Islet precursor cell (in vitro differentiated cells): ENCODE measurements around the gene CBX4.

Source experiments
- DNase-seq: peaks from one replicate; pipeline ENCODE4 v3.0.0-alpha.2; 2018

CBX4 gene

DNA sequence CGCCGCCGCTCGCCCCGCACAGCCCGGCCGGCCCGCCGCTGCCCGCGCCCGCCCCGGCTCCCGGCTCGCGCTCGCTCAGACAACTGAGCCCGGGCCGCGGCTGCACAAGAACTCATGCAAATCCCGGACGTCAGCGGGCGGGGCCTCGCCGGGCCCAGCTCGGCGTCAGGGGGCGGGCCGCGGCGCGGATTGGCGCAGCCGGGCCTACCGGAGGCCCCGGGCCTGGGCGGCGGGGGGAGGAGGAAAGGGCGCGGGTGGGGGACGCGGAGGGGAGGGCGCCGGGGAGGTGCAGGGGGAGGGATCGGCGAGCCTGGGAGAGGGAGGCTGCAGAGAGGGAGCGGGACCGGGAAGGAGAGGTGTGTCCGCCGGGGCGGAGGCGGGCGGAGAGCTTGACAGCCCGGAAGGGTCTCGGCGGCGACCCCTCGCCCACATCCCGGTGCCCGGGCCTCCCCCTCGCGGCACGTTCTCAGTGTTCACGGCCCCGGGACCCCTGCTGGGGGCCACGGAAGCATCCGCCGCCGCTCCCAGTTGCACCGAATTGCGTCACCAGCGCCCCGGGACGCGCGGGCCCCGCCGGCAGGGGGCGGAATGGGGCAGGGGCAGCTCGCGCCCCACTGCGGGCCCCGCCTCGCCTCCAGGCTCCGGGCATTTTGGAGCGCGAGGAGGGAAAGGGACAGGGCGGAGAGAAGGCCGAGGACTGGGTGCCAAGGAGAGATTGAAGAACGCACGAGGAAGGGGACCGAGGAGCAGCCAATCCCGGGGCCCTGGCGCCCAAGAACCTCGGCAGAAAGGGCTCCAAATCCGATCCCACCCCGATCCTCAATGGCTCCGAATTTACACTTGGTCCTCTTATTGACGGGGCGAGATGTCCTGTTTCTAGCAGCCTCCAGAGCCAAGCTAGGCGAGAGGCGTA lies at the start of gene CBX4:
Gene CBX4 (minus strand): TSS at position 85 of the 913 bp plus-strand sequence. CDS start 189 bp downstream, outside the sequence.
- DNase-seq, result peak; percentile 98

DNA sequence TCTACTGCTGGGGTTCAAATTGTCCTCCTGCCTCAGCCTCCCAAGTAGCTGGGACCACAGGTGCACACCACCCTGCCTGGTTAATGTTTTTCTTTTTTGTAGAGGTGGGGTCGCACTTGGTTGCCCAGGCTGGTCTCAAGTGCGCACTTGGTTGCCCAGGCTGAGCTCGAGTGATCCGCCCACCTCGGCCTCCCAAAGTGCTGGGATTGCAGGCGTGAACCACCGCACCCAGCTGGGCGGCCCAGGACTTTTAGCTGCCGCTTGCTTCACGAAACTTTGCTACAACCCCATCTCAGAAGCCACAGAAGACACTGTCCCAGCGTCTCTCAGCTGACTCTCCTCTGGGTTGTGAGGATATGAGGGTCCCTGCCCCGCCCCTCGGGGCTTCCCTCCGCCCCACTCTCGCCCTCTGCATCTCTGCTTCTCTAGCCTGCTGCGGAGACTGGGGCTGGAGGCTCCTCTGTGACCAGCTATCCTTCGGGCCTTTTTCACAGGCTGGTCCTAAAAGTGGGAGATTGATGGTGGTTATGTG lies 48.8 kb upstream of the CBX4 start:
- DNase-seq, result no peak

DNA sequence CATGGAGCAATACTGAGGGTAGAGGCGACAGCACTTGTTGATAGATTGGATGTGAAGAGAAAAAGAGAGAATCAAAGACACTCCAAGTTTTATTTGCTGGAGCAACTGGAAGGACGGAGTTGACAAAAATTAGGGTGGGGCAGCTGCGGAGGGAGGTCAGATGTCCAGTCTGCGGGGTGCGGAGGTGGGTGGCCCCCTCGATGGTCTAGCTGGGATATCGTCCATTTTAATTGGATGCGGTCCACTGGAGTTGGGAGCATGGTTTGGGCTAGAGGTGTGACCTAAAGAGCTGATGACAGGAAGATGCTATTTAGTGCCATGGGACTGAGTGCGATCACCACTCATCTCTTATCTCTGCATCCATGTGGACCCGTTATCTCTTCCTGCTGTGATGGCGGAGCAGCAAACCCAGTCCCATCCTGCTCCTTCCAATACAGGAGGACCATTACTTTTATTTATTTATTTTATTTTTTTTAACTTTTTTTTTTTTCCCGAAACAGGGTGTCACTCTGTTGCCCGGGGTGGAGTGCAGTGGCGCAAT lies 48.3 kb upstream of the CBX4 start:
- no peak for DNase-seq

DNA sequence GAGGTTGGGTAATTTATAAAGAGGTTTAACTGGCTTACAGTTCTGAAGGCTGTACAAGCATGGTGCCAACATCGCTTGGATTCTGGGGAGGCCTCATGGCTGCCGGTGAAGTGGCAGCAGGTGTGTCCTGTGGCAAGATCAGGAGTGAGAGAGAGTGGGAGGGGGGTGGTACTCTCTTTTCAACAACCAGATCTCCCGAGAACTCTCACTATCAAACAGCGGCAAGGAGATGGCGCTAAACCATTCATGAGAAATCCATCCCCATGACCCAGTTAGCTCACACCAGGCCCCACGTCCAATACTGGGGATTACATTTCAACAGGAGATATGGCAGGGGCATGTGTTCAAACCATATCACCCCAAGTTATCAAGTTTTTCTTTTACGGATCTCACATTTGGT lies 44.0 kb upstream of the CBX4 start:
- DNase-seq, result no peak

DNA sequence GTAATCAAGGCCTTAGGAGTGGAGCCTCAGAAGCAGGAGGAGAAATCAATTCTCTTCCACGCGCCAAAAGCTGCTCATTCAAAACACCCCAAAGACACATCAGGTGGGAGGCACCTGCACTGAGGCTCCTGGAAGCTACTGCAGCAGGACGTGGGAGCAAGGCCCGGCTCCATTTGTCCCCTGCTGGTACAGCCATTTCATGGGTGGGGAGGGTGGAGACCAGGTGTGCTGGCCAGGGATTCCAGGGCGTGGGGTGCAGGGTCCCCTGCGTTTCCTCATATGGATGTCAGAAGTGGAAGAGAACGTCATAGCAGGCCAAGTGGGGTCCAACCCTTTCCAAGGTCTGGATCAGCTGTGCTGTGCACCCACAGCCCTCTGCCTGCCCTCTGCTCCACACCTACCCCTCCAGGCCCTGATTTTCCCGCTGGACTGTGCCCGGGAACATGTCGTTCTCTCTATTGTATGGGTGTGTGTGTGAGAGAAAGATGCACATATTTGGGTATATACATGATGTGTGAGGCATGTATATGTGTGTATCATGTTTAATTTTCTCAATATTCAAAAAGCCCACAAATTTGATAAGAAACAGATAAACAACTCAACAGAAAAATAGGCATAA lies 39.2 kb upstream of the CBX4 start:
- no peak for DNase-seq

DNA sequence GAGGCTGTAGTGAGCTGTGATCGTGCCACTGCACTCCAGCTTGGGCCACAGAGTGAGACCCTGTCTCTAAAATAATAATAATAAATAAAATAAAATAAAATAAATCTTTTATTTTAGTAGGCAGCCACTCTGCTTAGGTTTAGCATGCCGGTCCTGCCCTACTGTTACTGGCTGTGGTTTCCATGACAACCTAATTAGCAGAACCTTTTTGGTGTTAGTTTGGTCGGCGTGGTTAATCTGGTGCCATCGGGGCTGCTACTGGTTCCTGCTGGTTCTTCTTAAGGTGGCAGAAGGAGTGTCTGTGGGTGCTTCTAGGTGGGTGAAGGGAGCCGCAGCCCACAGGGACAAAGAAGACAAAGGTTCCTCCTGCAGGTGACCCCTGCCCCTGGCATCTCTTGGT lies 37.8 kb upstream of the CBX4 start:
- no peak for DNase-seq

DNA sequence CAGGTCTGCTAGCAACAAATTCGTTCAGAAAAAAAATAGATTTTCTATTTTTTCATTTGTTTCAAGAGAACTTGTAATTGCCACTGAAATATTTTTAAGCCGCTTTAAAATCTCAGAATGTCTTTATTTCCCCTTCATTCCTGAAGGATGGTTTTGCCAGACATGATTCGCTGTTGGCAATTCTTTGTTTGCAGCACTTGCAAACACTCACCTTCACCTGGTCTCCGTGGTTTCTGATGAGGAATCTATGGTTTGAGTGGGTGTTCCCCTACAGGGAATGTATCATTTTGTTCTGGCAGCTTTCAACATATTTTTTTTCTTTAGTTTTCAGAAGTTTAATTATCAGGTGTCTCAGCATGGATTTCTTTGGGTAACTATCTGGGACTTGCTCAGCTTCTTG lies 36.3 kb upstream of the CBX4 start:
- DNase-seq, result no peak

DNA sequence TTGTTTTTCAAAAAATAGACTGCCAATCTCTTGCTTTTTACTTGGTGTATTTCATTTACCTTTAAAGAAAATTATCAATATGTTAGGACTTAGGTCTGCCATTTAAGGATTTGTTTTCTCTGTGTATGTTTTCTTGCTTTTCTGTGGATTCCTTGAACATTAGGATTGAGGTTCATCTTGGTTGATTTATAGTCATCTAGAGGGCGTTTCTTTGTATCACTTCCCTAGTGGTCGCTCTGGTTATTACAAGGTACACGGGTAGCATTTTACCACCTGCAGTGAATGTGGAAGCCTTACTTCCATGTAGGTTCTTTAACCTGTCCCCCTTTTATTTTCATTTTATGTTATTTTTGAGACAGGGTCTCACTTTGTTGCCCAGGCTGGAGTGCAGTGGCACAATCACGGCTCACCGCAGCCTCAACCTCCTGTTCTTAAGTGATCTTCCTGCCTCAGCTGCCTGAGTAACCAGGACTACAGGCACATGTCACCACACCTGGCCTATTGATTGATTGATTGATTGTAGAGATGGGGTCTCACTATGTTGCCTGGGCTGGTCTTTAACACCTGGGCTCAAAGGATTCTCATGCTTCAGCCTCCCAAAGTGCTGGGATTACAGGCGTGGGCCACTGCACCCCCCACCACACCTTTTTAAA lies 35.2 kb upstream of the CBX4 start:
- DNase-seq, result no peak

DNA sequence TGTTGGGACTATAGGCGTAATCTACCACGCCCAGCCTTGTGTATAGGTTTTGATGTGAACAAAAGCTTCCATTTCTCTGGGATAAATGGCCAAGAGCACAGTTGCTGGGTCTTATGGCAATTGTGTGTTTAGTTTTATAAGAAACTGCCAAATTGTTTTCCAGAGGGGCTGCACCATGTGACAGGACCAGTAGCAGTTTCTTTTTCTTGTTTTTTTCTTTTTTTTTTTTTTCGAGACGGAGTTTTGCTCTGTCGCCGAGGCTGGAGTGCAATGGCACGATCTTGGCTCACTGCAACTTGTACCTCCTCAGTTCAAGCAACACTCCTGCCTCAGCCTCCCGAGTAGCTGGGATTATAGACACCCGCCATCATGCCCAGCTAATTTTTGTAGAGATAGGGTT lies 34.3 kb upstream of the CBX4 start:
- DNase-seq, result no peak

DNA sequence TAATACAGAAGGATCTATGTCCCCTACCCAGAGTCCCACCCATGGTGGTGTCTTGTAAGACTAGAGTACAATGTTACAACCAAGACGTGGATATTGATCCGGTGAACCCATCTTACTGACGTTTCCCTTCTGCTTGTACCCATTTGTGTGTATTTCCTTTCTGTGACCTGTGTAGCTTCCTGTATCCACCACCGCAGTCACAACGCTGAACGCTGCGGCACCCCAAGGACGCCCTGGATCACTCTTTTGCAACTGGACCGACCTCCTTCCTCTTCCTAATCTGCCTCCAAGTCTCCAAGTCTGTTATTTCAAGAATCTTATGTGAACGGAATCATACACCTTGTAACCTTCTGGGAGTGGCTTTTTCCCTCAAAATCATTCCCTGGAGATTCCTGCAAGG lies 33.5 kb upstream of the CBX4 start:
- DNase-seq, result no peak

DNA sequence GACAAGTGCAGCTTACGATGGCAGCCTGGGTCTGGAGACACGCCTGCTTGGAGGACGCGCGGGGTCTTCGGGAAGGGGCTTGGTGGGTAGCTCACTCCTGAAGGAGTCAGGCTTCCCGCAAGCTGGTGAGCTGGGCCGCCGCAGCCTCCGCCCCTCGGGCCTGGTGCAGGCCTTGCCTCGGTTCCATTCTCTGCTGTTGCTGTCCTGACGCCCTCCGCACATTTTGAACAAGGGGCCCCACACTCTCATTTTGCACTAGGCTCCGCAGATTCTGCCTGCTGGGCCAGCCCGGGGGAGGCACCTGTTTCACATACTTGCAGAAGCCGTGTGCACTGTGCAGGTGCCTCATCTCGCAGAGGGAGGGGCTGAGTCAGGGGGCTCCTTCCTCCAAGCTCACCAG lies 31.9 kb upstream of the CBX4 start:
- no peak for DNase-seq

DNA sequence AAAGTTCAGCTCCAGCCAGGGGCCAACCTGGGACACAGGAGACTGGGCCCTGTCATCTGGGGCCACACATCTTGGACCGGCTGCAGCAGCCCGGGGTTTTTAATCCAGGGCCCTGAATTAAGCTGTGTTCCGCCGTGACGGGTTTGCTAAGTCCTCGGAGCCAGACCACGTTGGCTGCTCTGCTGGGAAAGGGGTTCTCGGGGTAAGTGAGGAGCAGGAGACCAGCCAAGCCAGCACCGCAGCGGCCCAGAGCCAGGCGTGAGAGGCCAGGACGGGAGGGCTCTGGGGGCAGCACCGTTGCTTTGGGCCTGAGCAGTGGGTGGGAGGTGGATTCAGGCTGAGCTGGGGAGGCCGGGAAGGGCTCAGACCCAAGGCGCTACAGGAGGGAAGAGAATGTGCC lies 31.3 kb upstream of the CBX4 start:
- DNase-seq, result no peak

DNA sequence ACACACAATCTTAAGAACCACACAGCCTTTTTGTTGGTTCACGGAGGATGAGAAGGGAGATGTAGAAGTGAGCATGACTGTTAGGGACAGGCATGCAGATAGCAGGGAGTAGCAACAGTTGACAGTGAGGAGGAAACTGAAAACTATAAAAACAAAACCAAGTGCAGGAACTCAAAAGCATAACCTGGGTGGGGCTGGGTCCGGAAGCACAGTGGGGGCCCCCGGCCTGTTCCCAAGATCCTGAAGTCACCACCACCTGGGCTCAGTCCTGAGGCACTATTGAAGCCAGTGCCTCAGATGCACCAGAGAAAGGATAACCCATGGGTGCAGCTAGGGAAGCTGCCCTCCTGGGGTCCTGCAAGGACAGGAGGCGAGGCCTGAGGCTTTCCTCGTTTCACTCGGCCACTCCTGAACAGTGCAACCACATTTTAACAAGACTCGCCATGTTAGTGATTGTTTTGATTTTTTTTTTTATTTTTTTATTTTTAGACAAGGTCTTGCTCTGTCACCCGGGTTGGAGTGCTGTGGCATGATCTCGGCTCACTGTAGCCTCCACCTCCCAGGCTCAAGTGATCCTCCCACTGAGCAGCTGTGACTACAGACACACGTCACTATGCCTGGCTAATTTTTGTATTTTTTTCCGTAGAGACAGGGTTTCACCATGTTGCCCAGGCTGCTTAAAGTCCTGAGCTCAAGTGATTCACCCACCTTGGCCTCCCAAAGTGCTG lies 27.7 kb upstream of the CBX4 start:
- DNase-seq, result no peak

DNA sequence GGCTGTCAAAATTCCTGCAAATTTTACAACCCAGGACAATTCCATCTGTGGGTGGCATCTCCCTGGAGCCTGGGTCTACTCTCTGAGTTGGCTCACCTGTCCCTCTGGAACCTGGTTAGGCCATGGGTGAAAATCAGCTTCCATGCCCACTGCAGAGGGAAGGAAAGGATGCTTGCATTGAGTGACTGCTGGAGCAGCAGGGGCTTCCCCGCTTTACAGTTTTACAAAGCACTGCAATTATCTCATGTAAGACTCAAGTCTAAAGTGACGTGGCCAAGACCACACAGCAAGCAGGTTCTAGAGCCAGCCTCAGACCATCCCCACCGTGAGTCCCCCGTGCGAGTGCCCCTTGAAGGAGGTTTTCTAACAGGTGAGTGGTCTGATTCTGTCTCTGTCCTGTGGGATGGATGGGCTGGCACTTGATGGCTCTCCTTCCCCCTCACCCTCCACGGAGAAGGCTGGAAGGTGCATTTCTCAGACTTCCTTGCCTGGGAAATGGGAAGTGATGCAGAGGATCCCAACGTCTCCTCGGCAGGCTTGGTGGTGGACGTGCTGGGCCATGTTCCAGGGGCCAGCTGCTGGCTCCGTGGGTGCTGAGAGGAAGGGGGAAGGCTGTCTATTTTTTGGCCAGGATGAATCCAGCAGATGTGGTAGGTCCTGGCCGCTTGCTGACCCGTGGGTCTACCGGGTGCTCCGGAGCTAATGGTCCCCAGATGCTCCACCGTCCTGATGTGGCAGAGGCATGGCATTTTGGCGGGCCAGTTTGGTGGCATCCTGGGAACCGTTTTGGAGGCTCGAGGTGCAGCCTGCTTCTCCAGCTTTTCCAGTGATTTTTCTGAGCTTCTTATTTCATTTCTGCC lies 26.3 kb upstream of the CBX4 start:
- no peak for DNase-seq

DNA sequence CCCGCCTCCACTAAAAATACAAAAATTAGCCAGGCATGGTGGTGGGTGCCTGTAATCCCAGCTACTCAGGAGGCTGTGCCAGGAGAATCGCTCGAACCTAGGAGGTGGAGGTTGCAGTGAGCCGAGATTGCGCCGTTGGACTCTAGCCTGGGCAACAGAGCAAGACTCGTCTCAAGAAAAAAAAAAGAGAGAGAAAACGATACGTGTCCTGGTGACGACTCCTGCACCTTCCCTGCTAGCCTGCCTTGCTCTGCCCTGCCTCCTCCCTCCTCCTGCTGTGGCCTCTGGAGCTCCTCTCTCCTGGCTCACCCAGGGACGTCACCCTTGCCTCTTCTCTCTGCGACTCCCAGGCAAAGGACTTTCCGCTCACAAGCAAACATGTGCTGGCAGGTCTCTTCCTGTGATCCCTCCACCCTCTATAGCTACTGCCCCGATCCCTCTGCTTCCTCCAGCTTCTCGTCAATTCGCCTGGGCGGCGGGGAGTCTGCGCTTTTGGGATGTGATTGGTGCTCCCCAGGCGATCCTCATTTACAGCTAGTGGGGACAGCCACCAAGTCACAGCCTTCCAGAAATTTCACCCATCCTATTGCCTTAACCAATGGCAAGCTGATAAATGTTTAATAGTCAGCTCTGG lies 25.5 kb upstream of the CBX4 start:
- no peak for DNase-seq

DNA sequence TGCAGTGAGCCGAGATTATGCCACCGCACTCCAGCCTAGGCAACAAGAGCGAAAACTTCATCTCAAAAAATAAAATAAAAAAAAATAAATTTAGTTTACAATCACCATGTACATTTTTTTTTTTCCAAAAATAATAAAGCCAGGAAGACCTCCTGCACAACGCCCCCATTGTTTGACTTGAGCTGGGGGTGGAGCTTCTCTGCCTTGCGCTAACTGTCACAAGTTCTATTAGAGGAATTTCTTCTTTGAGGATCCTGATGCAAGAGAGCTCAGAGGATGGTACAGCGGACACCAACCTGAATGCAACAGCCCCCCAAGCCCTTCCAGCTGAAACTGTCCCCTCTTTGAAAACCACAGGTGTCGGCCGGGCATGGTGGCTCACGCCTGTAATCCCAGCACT lies 24.9 kb upstream of the CBX4 start:
- no peak for DNase-seq

DNA sequence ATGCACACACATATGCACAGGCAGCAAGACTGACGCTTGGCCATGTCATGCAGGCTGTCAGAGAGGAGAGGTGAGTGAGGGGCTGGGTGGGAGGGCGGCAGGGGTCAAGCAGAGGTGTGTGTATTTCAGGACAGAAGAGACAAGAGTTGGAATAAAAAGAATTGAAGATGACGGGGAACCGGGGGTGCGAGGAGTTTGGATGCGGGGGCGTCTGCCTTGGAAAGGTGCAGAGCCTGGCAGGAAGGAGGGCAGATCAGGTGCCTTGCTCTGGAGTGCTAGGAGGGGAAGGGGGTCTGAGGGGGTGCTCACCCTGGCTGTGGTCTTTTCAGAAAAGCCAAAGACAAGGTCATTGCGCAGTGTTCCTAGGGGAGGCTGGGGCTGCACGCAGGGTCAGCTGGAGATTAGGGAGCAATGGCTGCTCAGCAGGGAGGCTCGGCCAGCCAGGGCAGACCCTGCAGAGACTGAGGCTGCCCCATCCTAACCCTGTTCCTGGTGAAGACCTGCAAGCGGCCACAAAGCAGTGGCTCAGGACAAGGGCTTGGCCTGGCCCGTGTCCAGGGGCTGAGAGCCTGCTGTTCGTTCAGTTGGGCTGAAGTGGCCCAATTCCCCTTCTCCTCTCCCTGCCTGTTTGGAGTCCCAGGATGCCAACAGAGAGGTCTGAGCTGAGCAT lies 23.7 kb upstream of the CBX4 start:
- DNase-seq, result no peak

DNA sequence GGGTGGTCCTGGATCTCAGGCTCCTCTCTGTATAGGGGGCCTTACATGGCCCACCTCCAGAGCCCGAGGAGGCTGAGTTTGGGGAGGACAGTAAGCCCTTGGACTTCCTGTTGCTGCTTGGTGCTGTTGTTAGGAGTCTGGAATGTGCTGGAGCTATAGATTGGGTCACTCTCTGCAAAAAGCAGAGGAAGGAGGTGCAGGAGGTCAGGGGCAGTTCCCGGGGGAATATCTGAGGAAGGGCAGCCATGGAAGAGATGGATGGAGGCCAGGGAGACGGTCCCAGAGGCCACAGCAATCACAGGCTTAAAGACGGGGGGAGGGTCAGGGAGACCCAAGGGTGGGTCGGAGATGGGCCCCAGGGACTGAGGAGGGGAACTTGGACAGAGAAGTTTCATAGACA lies 23.0 kb upstream of the CBX4 start:
- no peak for DNase-seq

DNA sequence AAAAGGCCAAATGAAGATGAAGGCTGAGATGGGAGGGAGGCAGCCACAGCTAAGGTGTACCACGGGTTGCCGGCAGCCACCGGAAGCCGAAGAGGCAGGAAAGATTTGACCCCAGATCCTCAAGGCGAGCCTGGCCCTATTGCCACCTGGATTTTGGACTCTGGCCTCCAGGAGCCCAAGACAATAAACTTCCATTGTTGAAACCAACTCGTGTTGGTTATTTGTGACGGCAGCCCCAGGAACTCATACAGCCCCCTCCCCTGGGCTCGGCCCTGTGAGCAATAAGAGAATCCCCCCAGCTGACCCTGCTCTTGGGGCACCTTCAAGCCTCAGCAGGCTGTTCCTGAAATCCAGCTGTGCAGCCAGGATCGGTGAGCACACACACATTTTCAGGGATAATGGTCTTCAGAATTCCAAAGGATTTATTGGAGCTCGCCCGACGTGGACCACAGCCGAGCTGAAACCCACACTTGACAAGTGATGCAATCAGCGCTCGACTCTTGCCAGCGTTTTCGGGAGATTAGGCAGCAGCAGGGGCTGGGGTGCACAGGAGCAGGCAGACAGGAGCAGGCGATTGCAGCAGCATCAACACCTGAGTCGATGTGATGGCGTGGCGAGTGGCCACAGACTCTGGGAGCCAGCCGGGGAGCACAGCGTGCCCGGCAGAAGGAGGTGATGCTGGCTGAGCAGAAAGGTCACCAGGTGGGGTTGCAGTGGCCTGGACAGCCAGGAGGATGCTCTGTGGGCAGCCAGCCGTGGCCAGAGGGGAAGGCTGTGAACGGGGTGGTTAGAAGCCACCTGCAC lies 22.4 kb upstream of the CBX4 start:
- peak; percentile 57 for DNase-seq
